ENCODE results near the gene FBXO10. TPM values are rescaled to one million over a fixed set of nuclear protein-coding genes. Genes with fewer than 3 reads are reported as not detected.

Gene FBXO10
- total and polyA plus RNA-seq, 2 of the 8 experiments (the other 6 are each of a cell fraction or from before 2014, with no cell fraction given) = 13.1 to 13.9 TPM

DNA sequence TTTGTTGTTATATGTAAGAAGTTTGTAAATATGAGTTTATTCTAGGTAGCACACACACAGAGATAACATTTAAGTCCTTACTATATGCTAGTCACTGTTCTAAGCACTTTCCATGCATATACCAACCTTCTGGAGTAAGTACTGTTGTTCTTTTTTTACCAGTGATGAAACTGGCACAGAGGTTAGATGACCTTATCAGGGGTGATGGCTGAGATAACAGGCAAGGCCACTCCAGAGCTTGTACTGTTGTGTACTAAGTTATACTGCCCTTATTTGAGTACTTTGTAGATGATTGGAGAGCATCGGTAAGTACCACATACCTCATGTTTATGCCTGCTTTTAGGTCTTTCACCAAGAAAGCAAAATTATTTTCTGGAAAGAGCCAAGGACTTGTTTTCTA is 84.2 kb downstream of the FBXO10 start:
- H3K14ac ChIP-seq (ENCODE audit: insufficient read length) = no peak overlapping the region
- no peaks in the 10 kb centered on the region; the same call in none of the 2 replicates for H3K23me2 ChIP-seq (ENCODE audit: low read depth, low read length)
- no peak overlapping the region for H4K91ac ChIP-seq (replicated peaks; ENCODE audit: insufficient read length, low read length)
- H2BK20ac ChIP-seq (ENCODE audit: low read length) = no peak overlapping the region
- no peak overlapping the region for H3K4ac ChIP-seq (replicated peaks; ENCODE audit: insufficient read length, low read depth, low read length)
- no peak overlapping the region for H2AK5ac ChIP-seq (ENCODE audit: low read depth, low read length)
- H3K79me1 ChIP-seq (ENCODE audit: low read depth, low read length) = peaks cover 4% of the 10 kb centered on the region
- FAIRE-seq (no peak), DNase-seq (ENCODE audit: low read depth in 1 of 2, low spot score in 2 of 2) (no peak)
- no peak overlapping the region for H2BK15ac ChIP-seq (ENCODE audit: low read length)
- peaks cover 24 to 85% (median 60%) of the 10 kb centered on the region in 4 experiments; a peak in 7 of 8 replicates for H3K36me3 ChIP-seq (ENCODE audit: control insufficient read depth in 2 of 4, insufficient read depth in 4 of 4, low read length in 3 of 4)
- ChIA-PET POLR2A (ENCODE audit: partially characterized antibody) (no interaction called here), CTCF (ENCODE audit: partially characterized antibody) (interaction anchor here (0.5 to 1.2 kb wide), 2 partner anchors 10 to 41 kb away, joined by 3 read pairs; no protein-coding TSS in a partner anchor)
- WGBS, 2 experiments (ENCODE audit: extremely low coverage in 1 of 2, insufficient coverage in 1 of 2, insufficient read length in 1 of 2, insufficient replicate concordance in 2 of 2, low coverage in 1 of 2, low lambda C conversion rate in 2 of 2, missing lambda C conversion rate in 1 of 2) = 95% methylated on average over 1 of the region's 1 CpG; no CpG with 5 or more reads in 1 of the 2 experiments
- TF ChIP-seq RAD21 (IDR thresholded peaks at IDR 0.05 in 1 of 2, conservative IDR thresholded peaks at IDR 0.05 in 1 of 2; ENCODE audit: low read depth in 2 of 2, low read length in 2 of 2) = no peak
- TF ChIP-seq CEBPB (IDR thresholded peaks at IDR 0.05; ENCODE audit: low read depth, low read length) = no peak
- no peak for TF ChIP-seq USF2 (IDR thresholded peaks at IDR 0.05; ENCODE audit: low read length)
- TF ChIP-seq NANOG (IDR thresholded peaks at IDR 0.05; ENCODE audit: insufficient read depth, low read depth, low read length, poor library complexity, severe bottlenecking) = no peak
- TF ChIP-seq RBBP5 (IDR thresholded peaks at IDR 0.05; ENCODE audit: borderline replicate concordance, low read depth, low read length) = no peak
- no peak for TF ChIP-seq SP2 (IDR thresholded peaks at IDR 0.05; ENCODE audit: low read length)
- TF ChIP-seq BRCA1 (IDR thresholded peaks at IDR 0.05; ENCODE audit: low read depth, low read length) = no peak
- H3K4me1 ChIP-seq (replicated peaks in 1 of 4; ENCODE audit: control insufficient read depth in 3 of 4, insufficient read depth in 4 of 4, low read length in 3 of 4) = peaks cover 0 to 3% (median 0%) of the 10 kb centered on the region in 4 experiments; a peak in 3 of 7 replicates
- H4K5ac ChIP-seq (ENCODE audit: insufficient read length, low read depth, low read length) = no peak overlapping the region
- H3K9ac ChIP-seq (replicated peaks in 1 of 4; ENCODE audit: extremely low read depth in 1 of 4, low read depth in 3 of 4, low read length in 3 of 4) = no peak overlapping the region
- peaks cover 2 to 6% of the 10 kb centered on the region in 2 experiments for H4K20me1 ChIP-seq (replicated peaks in 1 of 2; ENCODE audit: control insufficient read depth in 1 of 2, insufficient read depth in 2 of 2, low read length in 2 of 2)
- no peak overlapping the region for H3K4me2 ChIP-seq (ENCODE audit: insufficient read depth in 1 of 2, low read depth in 2 of 2, low read length in 2 of 2)
- no peak overlapping the region for H3K56ac ChIP-seq (replicated peaks; ENCODE audit: insufficient read length, low read depth, low read length)
- no peak overlapping the region for H2BK5ac ChIP-seq (ENCODE audit: low read depth, low read length)
- H3K27me3 ChIP-seq (replicated peaks in 1 of 4; ENCODE audit: control insufficient read depth in 3 of 4, extremely low read depth in 1 of 4, insufficient read depth in 3 of 4, low read length in 3 of 4) = no peaks in the 10 kb centered on the region
- H3K9me3 ChIP-seq (ENCODE audit: insufficient read depth in 2 of 2, low read depth in 1 of 2, low read length in 1 of 2) = no peaks in the 10 kb centered on the region
- no peak overlapping the region for H2BK120ac ChIP-seq (replicated peaks; ENCODE audit: low read depth, low read length)
- no peak overlapping the region for H2AFZ ChIP-seq (ENCODE audit: low read length)
- H3K23ac ChIP-seq (ENCODE audit: insufficient read length) = no peak overlapping the region
- H3K27ac ChIP-seq (ENCODE audit: low read depth, low read length) = no peak overlapping the region
- H3K4me3 ChIP-seq (ENCODE audit: extremely low read depth in 1 of 4, insufficient read depth in 2 of 4, low read depth in 3 of 4, low read length in 4 of 4) = no peak overlapping the region
- no peak overlapping the region for H3K18ac ChIP-seq (ENCODE audit: extremely low read depth, low read length)
- peaks cover 4 to 11% of the 10 kb centered on the region in 2 experiments; a peak in 3 of 4 replicates for H3K79me2 ChIP-seq (ENCODE audit: control insufficient read depth in 1 of 2, insufficient read depth in 2 of 2, low read length in 2 of 2)
- H4K8ac ChIP-seq (ENCODE audit: extremely low read depth, insufficient read depth, low read length) = no peak overlapping the region
- H2BK12ac ChIP-seq (ENCODE audit: low read depth, low read length) = no peak overlapping the region
